Gastrocnemius medialis (tissue), 4 donors: ENCODE data around the gene KCNE1. TPM values are rescaled to one million over a fixed set of nuclear protein-coding genes. Genes with fewer than 3 reads are reported as not detected.

ENCODE experiments used
- ATAC-seq, 2 donors: fragments of 150-250 bp; one replicate each; pipeline ENCODE4 v1.9.1; 2016
- DNase-seq, 2 donors: peaks; one replicate each; pipeline ENCODE4 v3.0.0-alpha.2; 2019
- H3K27ac ChIP-seq, 4 donors: fragments of 200-600 bp; sonication (generic); 1 replicate in 1 of 4; 2 replicates in 3 of 4; pipeline ENCODE4 v1.5.1; 2016 to 2018; ENCODE audit warnings: mild to moderate bottlenecking in 2 of 4, moderate library complexity in 1 of 4
- H3K27me3 ChIP-seq, 3 donors: fragments of 200-600 bp; sonication (generic) in 2 of 3; 1 replicate in 1 of 3; 2 replicates in 2 of 3; pipeline versions ENCODE4 v1.5.1 to v1.6.0; 2016 to 2019; ENCODE audit warnings: mild to moderate bottlenecking in 1 of 3, moderate library complexity in 1 of 3
- H3K36me3 ChIP-seq, 2 donors: fragments of 200-600 bp; sonication (generic) in 1 of 2; one replicate each; pipeline ENCODE4 v1.5.1; 2017 to 2018
- H3K4me1 ChIP-seq, 2 donors: fragments of 200-600 bp; sonication (generic) in 1 of 2; one replicate each; pipeline ENCODE4 v1.5.1; 2016 to 2017; ENCODE audit warnings: mild to moderate bottlenecking in 2 of 2
- H3K4me3 ChIP-seq, 4 donors: fragments of 200-600 bp; sonication (generic) in 3 of 4; 1 replicate in 1 of 4; 2 replicates in 3 of 4; pipeline ENCODE4 v1.5.1; 2016 to 2019; ENCODE audit warnings: mild to moderate bottlenecking in 2 of 4
- H3K9me3 ChIP-seq, 3 donors: fragments of 200-600 bp; sonication (generic) in 2 of 3; 1 replicate in 1 of 3; 2 replicates in 2 of 3; pipeline ENCODE4 v1.5.1; 2016 to 2019
- POLR2A ChIP-seq, 2 donors: fragments of 450-650 bp; IDR thresholded peaks; one replicate each; pipeline ENCODE4 v1.6.1; 2017; ENCODE audit warnings: antibody characterized with exemption in 2 of 2, mild to moderate bottlenecking in 2 of 2, moderate library complexity in 2 of 2
- in situ Hi-C, 4 donors: fragments of 200-750 bp; cut with MboI; loops; one replicate each; pipeline versions ENCODE4 v1.15.0 to v1.8.0; 2017; ENCODE audit warnings: low sequenced_read_pairs in 4 of 4
- intact Hi-C: fragments of 100-400 bp; cut with DNase I; formaldehyde crosslinking; loops from one replicate; pipeline ENCODE4 v1.15.1; 2023; ENCODE audit warnings: low total_unique reads
- total RNA-seq, 4 donors: library from RNA; depleted of rRNA; stranded (reverse); fragments of >200 nt; gene quantifications; one replicate each; pipeline versions ENCODE4 v1.1.0 to v1.2.3, GENCODE V29; 2016
- TF ChIP-seq, protein P1 (sequence below), 5 experiments: fragments of 450-650 bp in 3 of 5; fragments of 200-600 bp in 2 of 5; sonication (generic) in 2 of 5; IDR thresholded peaks in 4 of 5; conservative IDR thresholded peaks in 1 of 5; 1 replicate in 4 of 5; 2 replicates in 1 of 5; pipeline ENCODE4 v1.5.1; 2016 to 2019; ENCODE audit warnings: antibody characterized with exemption in 5 of 5, mild to moderate bottlenecking in 3 of 5, moderate library complexity in 3 of 5

The KCNE1 gene
- total RNA-seq, 4 donors from 2014 or later, result 0.22 to 2.9 TPM; not detected in 2

GRCh38 chr21:34517039-34517438, 5.0 kb upstream of the KCNE1 start:
- in situ Hi-C loops, result no loop called here
- no peak for ATAC-seq

GRCh38 chr21:34514576-34515115, 2.6 kb upstream of the KCNE1 start:
- H3K36me3 ChIP-seq, result peaks cover 0 to 13% of the 10 kb centered on the region in 2 donors
- peaks cover 0 to 4% of the 10 kb centered on the region in 2 donors for H3K4me1 ChIP-seq
- DNase-seq (no peak), ATAC-seq (no peak)
- H3K27me3 ChIP-seq, result no peaks in the 10 kb centered on the region
- no peak for TF ChIP-seq POLR2A (IDR thresholded peaks at IDR 0.05)
- TF ChIP-seq, protein P1, sequence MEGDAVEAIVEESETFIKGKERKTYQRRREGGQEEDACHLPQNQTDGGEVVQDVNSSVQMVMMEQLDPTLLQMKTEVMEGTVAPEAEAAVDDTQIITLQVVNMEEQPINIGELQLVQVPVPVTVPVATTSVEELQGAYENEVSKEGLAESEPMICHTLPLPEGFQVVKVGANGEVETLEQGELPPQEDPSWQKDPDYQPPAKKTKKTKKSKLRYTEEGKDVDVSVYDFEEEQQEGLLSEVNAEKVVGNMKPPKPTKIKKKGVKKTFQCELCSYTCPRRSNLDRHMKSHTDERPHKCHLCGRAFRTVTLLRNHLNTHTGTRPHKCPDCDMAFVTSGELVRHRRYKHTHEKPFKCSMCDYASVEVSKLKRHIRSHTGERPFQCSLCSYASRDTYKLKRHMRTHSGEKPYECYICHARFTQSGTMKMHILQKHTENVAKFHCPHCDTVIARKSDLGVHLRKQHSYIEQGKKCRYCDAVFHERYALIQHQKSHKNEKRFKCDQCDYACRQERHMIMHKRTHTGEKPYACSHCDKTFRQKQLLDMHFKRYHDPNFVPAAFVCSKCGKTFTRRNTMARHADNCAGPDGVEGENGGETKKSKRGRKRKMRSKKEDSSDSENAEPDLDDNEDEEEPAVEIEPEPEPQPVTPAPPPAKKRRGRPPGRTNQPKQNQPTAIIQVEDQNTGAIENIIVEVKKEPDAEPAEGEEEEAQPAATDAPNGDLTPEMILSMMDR (IDR thresholded peaks at IDR 0.05 in 4 of 5, conservative IDR thresholded peaks at IDR 0.05 in 1 of 5), result no peak
- H3K9me3 ChIP-seq, result no peaks in the 10 kb centered on the region
- no peak overlapping the region for H3K27ac ChIP-seq
- no peak overlapping the region for H3K4me3 ChIP-seq
- in situ Hi-C loops (no loop called here), intact Hi-C loops (no loop called here)

More at GRCh38 chr21:34517039-34517438, 5.0 kb upstream of the KCNE1 start:
- Histone ChIP-seq H3K36me3 (peaks cover 0 to 35% of the 10 kb centered on the region in 2 donors), H3K27ac (no peak overlapping the region), H3K27me3 (no peaks in the 10 kb centered on the region), H3K9me3 (no peaks in the 10 kb centered on the region), H3K4me3 (no peak overlapping the region), H3K4me1 (no peaks in the 10 kb centered on the region)
- DNase-seq, result no peak
- TF ChIP-seq, protein P1 (IDR thresholded peaks at IDR 0.05 in 4 of 5, conservative IDR thresholded peaks at IDR 0.05 in 1 of 5), result no peak
- TF ChIP-seq POLR2A (IDR thresholded peaks at IDR 0.05), result no peak
- intact Hi-C loops, result no loop called here

- intact Hi-C loops, result no loop called here
- H3K9me3 ChIP-seq, result no peaks in the 10 kb centered on the region
- no peak for DNase-seq
- no peaks in the 10 kb centered on the region for H3K27me3 ChIP-seq
- peaks cover 0 to 4% of the 10 kb centered on the region in 2 donors for H3K4me1 ChIP-seq
- no peak for ATAC-seq
- TF ChIP-seq POLR2A (IDR thresholded peaks at IDR 0.05), result no peak
- TF ChIP-seq, protein P1 (IDR thresholded peaks at IDR 0.05 in 4 of 5, conservative IDR thresholded peaks at IDR 0.05 in 1 of 5), result no peak
- H3K36me3 ChIP-seq, result peaks cover 0 to 13% of the 10 kb centered on the region in 2 donors
- in situ Hi-C loops, result no loop called here
- H3K27ac ChIP-seq, result no peak overlapping the region
- H3K4me3 ChIP-seq, result no peak overlapping the region
These were observed 1.2 kb upstream of the KCNE1 start for GRCh38 chr21:34513129-34513675.

GRCh38 chr21:34511181-34511580, 829 bp downstream of the KCNE1 start:
- peak overlapping the region in 1 of 4 donors; percentile 36 for H3K27ac ChIP-seq
- no peak for DNase-seq
- intact Hi-C loops, result loop anchor here (1.0 kb wide), 1 partner anchor 92 kb away; no protein-coding TSS in a partner anchor
- TF ChIP-seq, protein P1 (IDR thresholded peaks at IDR 0.05 in 4 of 5, conservative IDR thresholded peaks at IDR 0.05 in 1 of 5), result no peak
- H3K9me3 ChIP-seq, result no peaks in the 10 kb centered on the region
- H3K36me3 ChIP-seq, result no peaks in the 10 kb centered on the region
- peak overlapping the region in 1 of 4 donors; percentile 18 for H3K4me3 ChIP-seq
- peaks cover 0 to 4% of the 10 kb centered on the region in 2 donors for H3K4me1 ChIP-seq
- peak in 1 of 2 donors; percentile 24 for ATAC-seq
- in situ Hi-C loops, result no loop called here
- H3K27me3 ChIP-seq, result no peaks in the 10 kb centered on the region
